Measurements from ENCODE around the gene KCND3. TPM values are rescaled to one million over a fixed set of nuclear protein-coding genes. Genes with fewer than 3 reads are reported as not detected.

The KCND3 gene
- total RNA-seq, 1 experiment from 2014 or later: not detected

- H2AFZ ChIP-seq: peak overlapping the region; percentile 92
- intact Hi-C loops (cut with micrococcal nuclease; ENCODE audit: unreplicated experiment): loop anchor here (1.0 kb wide), 1 partner anchor 17 kb away; the partner anchor contains the start of gene DDX20
- BruUV-seq (replicated peaks): no TSS peak
- CTCF ChIA-PET: no interaction called here
- H4K20me1 ChIP-seq (ENCODE audit: insufficient read depth): 0 out of 2 replicates have a peak, but pooled peaks cover 3% of the 10 kb centered on the region
- POLR2A ChIA-PET (ENCODE audit: unreplicated experiment): interaction anchor here (0.6 to 0.8 kb wide), 2 partner anchors 111 to 238 kb away, joined by 4 read pairs; no protein-coding TSS in a partner anchor
- no peaks in the 10 kb centered on the region for H3K79me2 ChIP-seq (ENCODE audit: low read depth)
- H3F3A ChIP-seq (ENCODE audit: insufficient read depth, low read depth): no peaks in the 10 kb centered on the region; the same call in 1 of the 2 replicates
- no peak overlapping the region for H3K27ac ChIP-seq
- peak overlapping the region; percentile 54 for H3K4me3 ChIP-seq
- H3K9me3 ChIP-seq (ENCODE audit: insufficient read depth, low read depth): no peaks in the 10 kb centered on the region
- H3K27me3 ChIP-seq (ENCODE audit: insufficient read depth, low read depth): peaks cover 23% of the 10 kb centered on the region; the same call in 1 of the 2 replicates
- no peaks in the 10 kb centered on the region for H3K36me3 ChIP-seq (ENCODE audit: low read depth)
- peak; percentile 66 for DNase-seq
- peak overlapping the region; percentile 99 for H3K4me2 ChIP-seq
- no peaks in the 10 kb centered on the region for H3K9me2 ChIP-seq (ENCODE audit: insufficient read depth)
- peaks cover 13% of the 10 kb centered on the region for H3K4me1 ChIP-seq (replicated peaks; ENCODE audit: insufficient read depth)
- TF ChIP-seq EZH2 (IDR thresholded peaks at IDR 0.05; ENCODE audit: low read depth) (no peak), CTCF (conservative IDR thresholded peaks at IDR 0.05) (no peak)
Measured at GRCh38 chr1:111738436-111739193, 250.9 kb downstream of the KCND3 start.

GRCh38 chr1:111738133-111738435, 251.4 kb downstream of the KCND3 start:
- ChIA-PET POLR2A (ENCODE audit: unreplicated experiment) (no interaction called here), CTCF (no interaction called here)
- peak overlapping the region; percentile 99 for H3K4me2 ChIP-seq
- H4K20me1 ChIP-seq (ENCODE audit: insufficient read depth): 0 out of 2 replicates have a peak, but pooled peaks cover 3% of the 10 kb centered on the region
- no peaks in the 10 kb centered on the region for H3K79me2 ChIP-seq (ENCODE audit: low read depth)
- DNase-seq: no peak
- no peaks in the 10 kb centered on the region for H3K36me3 ChIP-seq (ENCODE audit: low read depth)
- no peaks in the 10 kb centered on the region for H3K9me3 ChIP-seq (ENCODE audit: insufficient read depth, low read depth)
- BruUV-seq (replicated peaks): no TSS peak
- no peak overlapping the region for H3K27ac ChIP-seq
- no peak for TF ChIP-seq EZH2 (IDR thresholded peaks at IDR 0.05; ENCODE audit: low read depth)
- TF ChIP-seq CTCF (conservative IDR thresholded peaks at IDR 0.05): no peak
- H3F3A ChIP-seq (ENCODE audit: insufficient read depth, low read depth): no peaks in the 10 kb centered on the region; the same call in 1 of the 2 replicates
- peaks cover 17% of the 10 kb centered on the region; the same call in 1 of the 2 replicates for H3K27me3 ChIP-seq (ENCODE audit: insufficient read depth, low read depth)
- no peaks in the 10 kb centered on the region for H3K9me2 ChIP-seq (ENCODE audit: insufficient read depth)
- H3K4me3 ChIP-seq: peak overlapping the region; percentile 54
- peak overlapping the region; percentile 92 for H2AFZ ChIP-seq
- intact Hi-C loops (cut with micrococcal nuclease; ENCODE audit: unreplicated experiment): no loop called here
- peaks cover 13% of the 10 kb centered on the region for H3K4me1 ChIP-seq (replicated peaks; ENCODE audit: insufficient read depth)

GRCh38 chr1:111737216-111738132, 252.0 kb downstream of the KCND3 start:
- Histone ChIP-seq H3K27me3 (ENCODE audit: insufficient read depth, low read depth) (peaks cover 12% of the 10 kb centered on the region; the same call in 1 of the 2 replicates), H3F3A (ENCODE audit: insufficient read depth, low read depth) (no peaks in the 10 kb centered on the region; the same call in 1 of the 2 replicates), H3K4me3 (peak overlapping the region; percentile 54; the same call in 1 of the 2 replicates), H3K79me2 (ENCODE audit: low read depth) (no peaks in the 10 kb centered on the region), H3K36me3 (ENCODE audit: low read depth) (no peaks in the 10 kb centered on the region), H2AFZ (no peak overlapping the region), H3K9me3 (ENCODE audit: insufficient read depth, low read depth) (no peaks in the 10 kb centered on the region), H3K9me2 (ENCODE audit: insufficient read depth) (no peaks in the 10 kb centered on the region), H3K4me2 (peak overlapping the region; percentile 99), H3K4me1 (replicated peaks; ENCODE audit: insufficient read depth) (peaks cover 13% of the 10 kb centered on the region), H4K20me1 (ENCODE audit: insufficient read depth) (0 out of 2 replicates have a peak, but pooled peaks cover 3% of the 10 kb centered on the region), H3K27ac (no peak overlapping the region)
- BruUV-seq (replicated peaks): TSS peak; percentile 28
- CTCF ChIA-PET: no interaction called here
- TF ChIP-seq CTCF (conservative IDR thresholded peaks at IDR 0.05) (no peak), EZH2 (IDR thresholded peaks at IDR 0.05; ENCODE audit: low read depth) (no peak)
- POLR2A ChIA-PET (ENCODE audit: unreplicated experiment): interaction anchor here (0.6 kb wide), 1 partner anchor 10 kb away, joined by 3 read pairs; no protein-coding TSS in a partner anchor
- DNase-seq: no peak
- intact Hi-C loops (cut with micrococcal nuclease; ENCODE audit: unreplicated experiment): no loop called here

All from PC-9 (cell line).